ENCODE data around the gene LDB3.

LDB3 gene

GRCh38 chr10:86684331-86685097 lies 16.2 kb downstream of the LDB3 start:
- no peak for TF ChIP-seq CTCF (IDR thresholded peaks at IDR 0.05; ENCODE audit: borderline replicate concordance, control extremely low read depth, extremely low read depth, insufficient read depth, missing control alignments)
- in situ Hi-C loops (cut with MboI; ENCODE audit: low sequenced_read_pairs, unreplicated experiment) = no loop called here
- DNase-seq (ENCODE audit: low spot score) = no peak

- TF ChIP-seq CTCF (IDR thresholded peaks at IDR 0.05; ENCODE audit: borderline replicate concordance, control extremely low read depth, extremely low read depth, insufficient read depth, missing control alignments) = no peak
- DNase-seq (ENCODE audit: low spot score) = no peak
- in situ Hi-C loops (cut with MboI; ENCODE audit: low sequenced_read_pairs, unreplicated experiment) = no loop called here
These were observed 17.1 kb downstream of the LDB3 start for GRCh38 chr10:86685416-86685815.

- in situ Hi-C loops (cut with MboI; ENCODE audit: low sequenced_read_pairs, unreplicated experiment) = no loop called here
These were observed 17.8 kb downstream of the LDB3 start for GRCh38 chr10:86685893-86686632.

GRCh38 chr10:86686972-86687371 lies 18.7 kb downstream of the LDB3 start:
- no peak for DNase-seq (ENCODE audit: low spot score)
- in situ Hi-C loops (cut with MboI; ENCODE audit: low sequenced_read_pairs, unreplicated experiment) = no loop called here
- no peak for TF ChIP-seq CTCF (IDR thresholded peaks at IDR 0.05; ENCODE audit: borderline replicate concordance, control extremely low read depth, extremely low read depth, insufficient read depth, missing control alignments)

More at GRCh38 chr10:86685893-86686632, 17.8 kb downstream of the LDB3 start:
- no peak for DNase-seq (ENCODE audit: low spot score)
- TF ChIP-seq CTCF (IDR thresholded peaks at IDR 0.05; ENCODE audit: borderline replicate concordance, control extremely low read depth, extremely low read depth, insufficient read depth, missing control alignments) = no peak

- in situ Hi-C loops (cut with MboI; ENCODE audit: low sequenced_read_pairs, unreplicated experiment) = no loop called here
- TF ChIP-seq CTCF (IDR thresholded peaks at IDR 0.05; ENCODE audit: borderline replicate concordance, control extremely low read depth, extremely low read depth, insufficient read depth, missing control alignments) = no peak
These were observed 19.4 kb downstream of the LDB3 start for GRCh38 chr10:86687750-86688149.

GRCh38 chr10:86688398-86688921 lies 20.1 kb downstream of the LDB3 start:
- peak; percentile 85 for TF ChIP-seq CTCF (IDR thresholded peaks at IDR 0.05; ENCODE audit: borderline replicate concordance, control extremely low read depth, extremely low read depth, insufficient read depth, missing control alignments)
- DNase-seq (ENCODE audit: low spot score) = peak; percentile 88
- in situ Hi-C loops (cut with MboI; ENCODE audit: low sequenced_read_pairs, unreplicated experiment) = no loop called here

More at GRCh38 chr10:86687750-86688149, 19.4 kb downstream of the LDB3 start:
- DNase-seq (ENCODE audit: low spot score) = no peak
